ENCODE measurements around the gene EPHB3. TPM values are rescaled to one million over a fixed set of nuclear protein-coding genes. Genes with fewer than 3 reads are reported as not detected.

EPHB3 gene
- total and polyA plus RNA-seq, 10 of the 15 experiments (the other 5 are each of a cell fraction or from before 2014, with no cell fraction given) = 0.09 TPM; not detected in 9

DNA sequence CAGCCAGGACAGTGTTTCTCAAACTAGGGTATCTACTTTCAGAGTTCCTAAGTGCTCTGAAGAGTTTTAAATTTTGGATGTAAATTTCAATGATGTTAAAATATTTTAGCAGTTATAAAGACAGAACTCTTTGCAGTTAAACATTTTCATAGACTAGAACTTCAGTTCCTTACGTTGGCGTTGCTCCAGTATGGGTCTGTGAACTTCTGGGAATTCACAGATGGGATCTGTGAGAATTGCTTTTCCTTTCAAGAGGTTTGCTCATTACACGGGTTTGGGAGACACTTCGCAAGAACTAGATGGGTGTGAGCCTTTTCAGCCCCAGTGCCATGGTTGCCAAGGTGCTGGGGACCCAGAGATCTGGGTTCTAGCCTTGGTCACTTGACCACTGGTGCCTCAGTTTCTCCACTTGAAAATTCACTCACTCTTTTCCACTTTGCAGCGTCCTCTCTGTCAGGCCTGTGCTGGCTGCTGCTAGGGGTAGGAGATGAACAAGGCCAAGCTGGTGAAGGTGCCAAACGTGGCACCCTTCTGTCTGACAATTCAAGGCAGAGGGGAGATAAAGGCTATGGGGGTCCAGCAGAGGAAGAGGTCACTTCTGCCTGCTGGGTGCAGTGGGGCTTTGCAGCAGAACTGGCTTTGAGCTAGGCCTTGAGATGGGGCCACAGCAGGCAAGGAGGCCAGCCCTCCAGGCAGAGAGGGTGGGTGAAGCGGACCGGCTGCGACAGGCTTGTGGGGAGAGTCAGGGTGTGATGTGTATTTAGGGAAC is 48.1 kb downstream of the EPHB3 start:
- TF ChIP-seq, protein P1, sequence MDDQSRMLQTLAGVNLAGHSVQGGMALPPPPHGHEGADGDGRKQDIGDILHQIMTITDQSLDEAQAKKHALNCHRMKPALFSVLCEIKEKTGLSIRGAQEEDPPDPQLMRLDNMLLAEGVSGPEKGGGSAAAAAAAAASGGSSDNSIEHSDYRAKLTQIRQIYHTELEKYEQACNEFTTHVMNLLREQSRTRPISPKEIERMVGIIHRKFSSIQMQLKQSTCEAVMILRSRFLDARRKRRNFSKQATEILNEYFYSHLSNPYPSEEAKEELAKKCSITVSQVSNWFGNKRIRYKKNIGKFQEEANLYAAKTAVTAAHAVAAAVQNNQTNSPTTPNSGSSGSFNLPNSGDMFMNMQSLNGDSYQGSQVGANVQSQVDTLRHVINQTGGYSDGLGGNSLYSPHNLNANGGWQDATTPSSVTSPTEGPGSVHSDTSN (IDR thresholded peaks at IDR 0.05; ENCODE audit: insufficient replicate concordance, low read depth, low read length) = no peak
- TF ChIP-seq, protein P2, sequence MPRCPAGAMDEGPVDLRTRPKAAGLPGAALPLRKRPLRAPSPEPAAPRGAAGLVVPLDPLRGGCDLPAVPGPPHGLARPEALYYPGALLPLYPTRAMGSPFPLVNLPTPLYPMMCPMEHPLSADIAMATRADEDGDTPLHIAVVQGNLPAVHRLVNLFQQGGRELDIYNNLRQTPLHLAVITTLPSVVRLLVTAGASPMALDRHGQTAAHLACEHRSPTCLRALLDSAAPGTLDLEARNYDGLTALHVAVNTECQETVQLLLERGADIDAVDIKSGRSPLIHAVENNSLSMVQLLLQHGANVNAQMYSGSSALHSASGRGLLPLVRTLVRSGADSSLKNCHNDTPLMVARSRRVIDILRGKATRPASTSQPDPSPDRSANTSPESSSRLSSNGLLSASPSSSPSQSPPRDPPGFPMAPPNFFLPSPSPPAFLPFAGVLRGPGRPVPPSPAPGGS (IDR thresholded peaks at IDR 0.05; ENCODE audit: borderline replicate concordance, insufficient read depth, low read depth, low read length, poor library complexity, severe bottlenecking) = no peak
- no peak for TF ChIP-seq SRF (IDR thresholded peaks at IDR 0.05; ENCODE audit: low read depth in 2 of 2, low read length in 2 of 2)

More for the DNA sequence above, 48.1 kb downstream of the EPHB3 start:
- H3K27ac ChIP-seq (ENCODE audit: control insufficient read depth, insufficient read depth) = no peak overlapping the region
- H4K20me1 ChIP-seq (ENCODE audit: control insufficient read depth, insufficient read depth) = no peaks in the 10 kb centered on the region
- no peak overlapping the region for H3K4me3 ChIP-seq
- H3K79me2 ChIP-seq (ENCODE audit: control insufficient read depth, insufficient read depth, low read length) = no peaks in the 10 kb centered on the region
- 35% methylated on average over 9 of the region's 9 CpGs for WGBS (ENCODE audit: insufficient coverage, insufficient replicate concordance, low lambda C conversion rate, missing lambda C conversion rate)
- no peak overlapping the region for H3K9ac ChIP-seq (ENCODE audit: control insufficient read depth, insufficient read depth, low read length)
- H2AFZ ChIP-seq (ENCODE audit: control insufficient read depth, low read depth, low read length) = no peak overlapping the region
- H3K36me3 ChIP-seq (ENCODE audit: control insufficient read depth in 2 of 2, insufficient read depth in 2 of 2, low read length in 1 of 2) = no peaks in the 10 kb centered on the region
- ATAC-seq (no peak), DNase-seq (ENCODE audit: low read depth, low spot score) (no peak), FAIRE-seq (no peak)
- ChIA-PET SMC1A (ENCODE audit: uncharacterized antibody, unreplicated experiment) (no interaction called here), POLR2A (interaction anchor here (0.6 kb wide), 1 partner anchor 347 kb away, joined by 3 read pairs; no protein-coding TSS in a partner anchor), RAD21 (ENCODE audit: unreplicated experiment) (no interaction called here), CTCF (no interaction called here)
- intact Hi-C loops (cut with micrococcal nuclease; ENCODE audit: unreplicated experiment) = no loop called here
- H3K4me2 ChIP-seq (ENCODE audit: control insufficient read depth, insufficient read depth) = no peak overlapping the region
- peaks cover 0 to 2% of the 10 kb centered on the region in 2 experiments; a peak in 2 of 4 replicates for H3K27me3 ChIP-seq (replicated peaks in 1 of 2; ENCODE audit: control insufficient read depth in 2 of 2, insufficient read depth in 2 of 2, low read length in 1 of 2)
- H3K9me3 ChIP-seq (replicated peaks; ENCODE audit: control insufficient read depth, insufficient read depth, low read length) = no peaks in the 10 kb centered on the region
- no TSS peak for BruUV-seq (replicated peaks)
- in situ Hi-C loops (cut with MboI) = no loop called here
- H3K4me1 ChIP-seq (ENCODE audit: control insufficient read depth, insufficient read depth, low read length) = no peaks in the 10 kb centered on the region

Measured in GM12878 (cell line).